HG02623 (cell line): ENCODE measurements around the gene PDE4B.
"Not testable (repeated sequence)": the region's sequence is repeated elsewhere in the genome, so short reads cannot be mapped to it uniquely, and the experiment has no call there.

Source experiments
- ATAC-seq: cut with Tn5 transposase; IDR thresholded peaks from one replicate; pipeline ENCODE4 v1.9.1; 2021; ENCODE audit warnings: moderate library complexity; ENCODE audit not compliant: unreplicated experiment

Gene PDE4B

GRCh38 chr1:66043186-66043585 is 250.5 kb downstream of the PDE4B start:
- ATAC-seq: no peak

DNA sequence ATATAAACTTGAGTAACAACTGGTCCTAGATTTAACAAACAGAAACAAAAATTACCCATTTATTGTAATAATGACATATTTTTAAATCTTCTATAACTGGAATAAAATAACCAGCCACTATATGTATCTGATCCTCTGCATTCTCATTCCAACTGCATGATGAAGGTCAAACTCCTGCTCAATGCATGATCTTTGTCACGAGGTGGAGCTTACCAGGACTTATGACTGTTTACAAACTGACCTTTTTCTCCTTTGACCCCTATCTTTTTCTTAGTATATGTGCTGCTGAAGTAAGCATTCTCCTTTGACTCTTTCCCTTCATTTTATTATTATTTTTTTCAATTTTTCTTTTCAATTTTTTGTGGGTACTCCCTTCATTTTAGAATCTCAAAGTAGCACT is 252.2 kb downstream of the PDE4B start:
- ATAC-seq: no peak

GRCh38 chr1:66046415-66046814 is 253.7 kb downstream of the PDE4B start:
- ATAC-seq: no peak

DNA sequence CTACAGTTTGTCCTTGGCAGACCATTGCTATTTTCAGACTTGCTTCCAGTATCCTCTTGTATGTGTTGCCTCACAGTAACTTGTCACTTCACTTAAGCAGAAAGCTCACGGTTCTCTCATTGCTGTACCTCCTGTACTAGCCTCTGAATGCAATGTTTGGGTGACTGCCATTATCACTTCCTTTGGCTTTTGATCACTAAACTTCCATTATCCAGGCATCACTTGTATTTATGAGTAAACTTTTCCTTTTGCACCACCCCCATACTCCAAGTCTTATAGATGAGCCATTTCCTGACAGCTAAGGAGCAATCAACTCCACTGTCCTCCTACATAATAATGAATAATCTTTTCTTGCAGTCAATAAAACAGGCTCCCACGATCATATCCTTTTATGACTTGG is 255.3 kb downstream of the PDE4B start:
- no peak for ATAC-seq

- ATAC-seq: no peak
These were observed 257.4 kb downstream of the PDE4B start for GRCh38 chr1:66050123-66050522.

GRCh38 chr1:66050633-66051032 is 257.9 kb downstream of the PDE4B start:
- ATAC-seq: no peak

DNA sequence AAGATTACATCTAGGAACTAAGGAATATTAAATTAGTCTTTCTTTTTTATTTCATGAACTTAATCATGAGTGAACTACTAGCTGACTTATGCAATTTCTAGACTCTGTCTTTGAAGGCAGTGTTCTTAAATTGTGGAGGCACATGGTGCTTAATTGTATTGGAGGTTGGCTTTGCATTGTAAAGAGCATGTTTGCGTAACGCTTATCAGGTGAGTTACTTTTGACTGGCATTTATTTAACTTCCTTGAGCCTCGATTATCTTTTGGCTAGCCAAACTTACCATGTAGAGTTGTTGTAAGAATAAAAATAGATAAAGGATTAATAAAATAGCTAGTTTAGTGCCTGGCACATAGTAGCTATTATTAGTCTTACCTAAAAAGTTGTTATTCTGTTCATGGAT is 262.4 kb downstream of the PDE4B start:
- no peak for ATAC-seq

DNA sequence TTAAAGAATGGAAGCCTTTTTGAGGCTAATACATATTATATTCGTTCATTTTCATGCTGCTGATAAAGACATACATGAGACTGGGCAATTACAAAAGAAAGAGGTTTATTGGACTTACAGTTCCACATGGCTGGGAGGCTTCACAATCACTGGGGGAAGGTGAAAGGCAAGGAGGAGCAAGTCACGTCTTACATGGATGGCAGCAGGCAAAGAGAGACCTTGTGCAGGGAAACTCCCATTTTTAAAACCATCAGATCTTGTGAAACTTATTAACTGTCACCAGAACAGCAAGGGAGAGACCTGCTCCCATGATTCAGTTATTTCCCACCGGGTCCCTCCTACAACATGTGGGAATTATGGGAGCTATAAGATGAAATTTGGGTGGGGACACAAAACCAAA is 264.8 kb downstream of the PDE4B start:
- ATAC-seq: not testable (repeated sequence)

DNA sequence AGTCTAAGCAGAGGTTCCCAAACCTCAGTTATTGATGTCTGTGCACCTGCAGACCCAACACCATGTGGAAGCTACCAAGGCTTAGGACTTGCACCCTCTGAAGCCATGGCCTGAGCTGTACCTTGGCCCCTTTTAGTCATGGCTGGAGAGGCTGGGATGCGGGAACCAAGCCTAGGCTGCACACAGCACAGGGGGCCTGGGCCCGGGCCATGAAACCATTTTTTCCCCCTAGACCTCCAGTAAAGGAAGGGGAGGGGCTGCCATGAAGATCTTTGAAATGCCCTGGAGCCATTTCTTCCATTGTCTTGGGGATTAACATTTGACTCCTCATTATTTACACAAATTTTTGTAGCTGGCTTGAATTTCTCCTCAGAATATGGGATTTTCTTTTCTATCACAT is 265.9 kb downstream of the PDE4B start:
- ATAC-seq: no peak

DNA sequence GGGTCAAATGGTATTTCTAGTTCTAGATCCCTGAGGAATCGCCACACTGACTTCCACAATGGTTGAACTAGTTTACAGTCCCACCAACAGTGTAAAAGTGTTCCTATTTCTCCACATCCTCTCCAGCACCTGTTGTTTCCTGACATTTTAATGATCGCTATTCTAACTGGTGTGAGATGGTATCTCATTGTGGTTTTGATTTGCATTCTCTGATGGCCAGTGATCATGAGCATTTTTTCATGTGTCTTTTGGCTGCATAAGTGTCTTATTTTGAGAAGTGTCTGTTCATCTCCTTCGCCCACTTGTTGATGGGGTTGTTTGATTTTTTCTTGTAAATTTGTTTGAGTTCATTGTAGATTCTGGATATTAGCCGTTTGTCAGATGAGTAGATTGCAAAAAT is 274.5 kb downstream of the PDE4B start:
- ATAC-seq: not testable (repeated sequence)

GRCh38 chr1:66069976-66070876 is 277.5 kb downstream of the PDE4B start:
- ATAC-seq: no peak

DNA sequence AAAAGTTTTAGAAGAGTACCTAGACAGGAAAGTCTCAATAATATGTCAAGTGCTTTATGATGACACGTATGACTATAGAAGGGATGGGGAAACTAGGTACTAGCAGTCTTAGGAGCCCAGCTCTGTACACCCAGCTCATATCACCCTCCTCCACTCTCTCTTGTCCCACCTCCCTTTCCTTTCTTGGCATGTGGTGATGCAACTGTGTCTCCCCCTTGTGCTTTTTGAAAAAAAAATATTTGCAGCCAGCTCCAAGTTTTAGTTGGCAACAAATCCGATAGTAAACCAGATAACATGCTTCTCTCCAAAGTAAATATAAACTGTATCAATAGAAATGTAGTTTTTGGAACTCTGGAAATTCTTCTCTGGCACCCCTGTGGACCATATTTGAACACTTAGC is 280.7 kb downstream of the PDE4B start:
- ATAC-seq: no peak

GRCh38 chr1:66074147-66074546 is 281.5 kb downstream of the PDE4B start:
- ATAC-seq: no peak

DNA sequence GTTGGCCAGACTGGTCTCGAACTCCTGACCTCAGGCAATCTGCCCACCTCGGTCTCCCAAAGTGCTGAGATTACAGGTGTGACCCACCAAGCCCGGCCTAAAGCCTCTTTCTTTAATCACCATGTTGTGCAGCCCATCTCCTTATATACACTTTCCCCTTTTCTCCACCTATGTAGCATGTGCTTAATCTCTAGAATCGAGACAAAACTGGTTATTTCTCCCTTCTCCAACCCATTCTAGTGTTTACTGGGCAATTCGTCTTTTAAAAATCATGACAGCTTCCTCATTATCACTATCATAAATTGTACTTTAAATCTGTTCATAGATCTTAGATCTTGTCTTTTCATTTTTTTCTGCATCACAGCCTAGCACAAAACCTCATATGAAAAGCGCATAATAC is 285.7 kb downstream of the PDE4B start:
- no peak for ATAC-seq

- no peak for ATAC-seq
These were observed 290.3 kb downstream of the PDE4B start for GRCh38 chr1:66083003-66083402.

- no peak for ATAC-seq
These were observed 291.7 kb downstream of the PDE4B start for GRCh38 chr1:66084442-66084841.

DNA sequence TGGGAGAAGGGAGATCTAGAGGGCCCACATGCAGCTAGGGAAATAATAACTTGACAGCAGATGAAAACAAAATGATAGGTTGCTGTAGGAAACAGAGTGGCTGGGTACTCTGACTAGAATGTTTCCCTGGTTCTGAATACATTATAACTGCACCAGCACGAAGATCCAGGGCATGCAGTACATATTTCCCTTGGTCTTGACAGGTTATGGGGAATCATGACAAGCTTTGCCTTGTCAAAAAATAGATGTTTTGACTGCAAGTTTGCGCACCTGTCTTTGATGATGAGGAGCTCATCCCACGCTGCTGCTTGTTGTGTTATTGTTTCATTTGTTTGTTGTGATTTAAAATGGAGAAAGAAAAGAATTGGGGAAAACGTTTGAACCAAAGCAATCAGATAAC is 292.9 kb downstream of the PDE4B start:
- no peak for ATAC-seq

DNA sequence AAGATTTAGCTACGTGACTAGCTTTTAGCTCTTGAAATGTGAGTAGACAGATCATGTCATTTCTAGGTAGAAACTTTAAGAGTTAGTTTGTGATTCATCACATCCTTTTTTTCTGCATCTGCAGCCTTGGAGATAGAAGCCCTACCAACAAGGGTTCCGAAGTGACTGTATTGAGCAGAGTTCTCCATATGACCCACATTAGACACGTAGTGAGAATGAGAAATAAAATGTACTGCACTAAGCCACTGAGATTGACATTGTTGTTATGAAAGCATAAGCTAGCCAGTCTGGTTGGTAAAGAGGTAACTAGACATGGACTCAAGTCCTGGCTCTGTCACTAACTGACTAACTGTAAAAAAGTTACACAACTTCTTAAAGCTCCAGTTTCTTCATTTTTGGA is 296.1 kb downstream of the PDE4B start:
- no peak for ATAC-seq

- no peak for ATAC-seq
These were observed 298.3 kb downstream of the PDE4B start for GRCh38 chr1:66090859-66091457.

DNA sequence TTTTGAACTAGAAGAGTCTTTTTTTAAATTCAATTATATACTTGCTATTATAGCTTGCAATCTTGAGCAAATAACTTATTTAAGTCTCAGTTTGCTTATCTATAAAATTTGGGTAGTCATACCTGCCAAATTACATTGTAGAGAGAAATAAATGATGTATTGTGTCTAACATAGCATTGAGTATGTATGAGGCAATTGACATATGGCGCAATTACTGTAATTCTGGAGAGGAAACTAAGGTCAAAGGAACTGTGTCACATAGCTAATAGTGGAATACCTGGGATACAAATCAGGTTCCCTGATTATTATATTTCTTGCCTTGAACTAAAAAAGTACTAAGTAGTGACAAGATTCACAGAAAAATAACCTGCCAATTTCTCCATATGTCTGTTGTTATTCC is 302.5 kb downstream of the PDE4B start:
- ATAC-seq: no peak

- ATAC-seq: not testable (repeated sequence)
These were observed 308.3 kb downstream of the PDE4B start for GRCh38 chr1:66100959-66101358.

DNA sequence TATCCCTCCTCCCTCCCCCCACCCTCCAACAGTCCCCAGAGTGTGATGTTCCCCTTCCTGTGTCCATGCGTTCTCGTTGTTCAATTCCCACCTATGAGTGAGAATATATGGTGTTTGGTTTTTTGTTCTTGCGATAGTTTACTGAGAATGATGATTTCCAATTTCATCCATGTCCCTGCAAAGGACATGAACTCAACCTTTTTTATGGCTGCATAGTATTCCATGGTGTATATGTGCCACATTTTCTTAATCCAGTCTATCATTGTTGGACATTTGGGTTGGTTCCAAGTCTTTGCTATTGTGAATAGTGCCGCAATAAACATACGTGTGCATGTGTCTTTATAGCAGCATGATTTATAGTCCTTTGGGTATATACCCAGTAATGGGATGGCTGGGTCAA is 311.4 kb downstream of the PDE4B start:
- ATAC-seq: not testable (repeated sequence)
